DND-41 (cell line): ENCODE measurements around the gene PRKAR1B.

ENCODE experiments used
- EZH2 ChIP-seq: IDR thresholded peaks from 3 replicates; pipeline ENCODE4 v1.6.1; 2012; ENCODE audit warnings: borderline replicate concordance, low read depth, mild to moderate bottlenecking, moderate library complexity, low read length, inconsistent platforms; ENCODE audit not compliant: severe bottlenecking
- TF ChIP-seq, protein P1 (sequence below): IDR thresholded peaks from 2 replicates; pipeline ENCODE4 v1.5.1; 2012; ENCODE audit warnings: borderline replicate concordance, low read length, moderate library complexity, mild to moderate bottlenecking; ENCODE audit not compliant: poor library complexity, severe bottlenecking; ENCODE audit errors: extremely low read depth

DNA sequence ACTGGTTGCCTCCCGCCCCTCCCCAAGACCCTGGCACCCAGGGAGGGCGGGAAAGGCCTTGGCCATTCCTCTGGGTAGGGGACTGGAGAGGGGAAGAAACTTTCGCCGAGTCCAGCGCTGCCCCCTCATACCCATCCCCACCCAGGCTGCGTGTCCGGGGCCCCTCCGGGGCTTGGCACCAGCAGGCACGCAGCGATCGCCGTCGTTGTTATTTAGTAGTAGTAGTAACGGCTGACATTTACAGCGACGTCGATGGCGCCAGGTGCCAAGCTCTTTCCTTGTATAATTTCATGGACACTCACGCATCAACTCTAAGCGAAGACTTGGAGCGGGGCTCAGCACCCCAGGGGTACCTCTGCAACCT is 204.1 kb downstream of the PRKAR1B start:
- TF ChIP-seq, protein P1, sequence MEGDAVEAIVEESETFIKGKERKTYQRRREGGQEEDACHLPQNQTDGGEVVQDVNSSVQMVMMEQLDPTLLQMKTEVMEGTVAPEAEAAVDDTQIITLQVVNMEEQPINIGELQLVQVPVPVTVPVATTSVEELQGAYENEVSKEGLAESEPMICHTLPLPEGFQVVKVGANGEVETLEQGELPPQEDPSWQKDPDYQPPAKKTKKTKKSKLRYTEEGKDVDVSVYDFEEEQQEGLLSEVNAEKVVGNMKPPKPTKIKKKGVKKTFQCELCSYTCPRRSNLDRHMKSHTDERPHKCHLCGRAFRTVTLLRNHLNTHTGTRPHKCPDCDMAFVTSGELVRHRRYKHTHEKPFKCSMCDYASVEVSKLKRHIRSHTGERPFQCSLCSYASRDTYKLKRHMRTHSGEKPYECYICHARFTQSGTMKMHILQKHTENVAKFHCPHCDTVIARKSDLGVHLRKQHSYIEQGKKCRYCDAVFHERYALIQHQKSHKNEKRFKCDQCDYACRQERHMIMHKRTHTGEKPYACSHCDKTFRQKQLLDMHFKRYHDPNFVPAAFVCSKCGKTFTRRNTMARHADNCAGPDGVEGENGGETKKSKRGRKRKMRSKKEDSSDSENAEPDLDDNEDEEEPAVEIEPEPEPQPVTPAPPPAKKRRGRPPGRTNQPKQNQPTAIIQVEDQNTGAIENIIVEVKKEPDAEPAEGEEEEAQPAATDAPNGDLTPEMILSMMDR, result no peak
- TF ChIP-seq EZH2, result no peak
